ENCODE data around the gene CFB. TPM values are rescaled to one million over a fixed set of nuclear protein-coding genes. Genes with fewer than 3 reads are reported as not detected.

CFB gene
- total and polyA plus RNA-seq, 9 of the 15 experiments (the other 6 are each of a cell fraction or from before 2014, with no cell fraction given): 0.08 to 0.91 (median 0.22) TPM; not detected in 4

DNA sequence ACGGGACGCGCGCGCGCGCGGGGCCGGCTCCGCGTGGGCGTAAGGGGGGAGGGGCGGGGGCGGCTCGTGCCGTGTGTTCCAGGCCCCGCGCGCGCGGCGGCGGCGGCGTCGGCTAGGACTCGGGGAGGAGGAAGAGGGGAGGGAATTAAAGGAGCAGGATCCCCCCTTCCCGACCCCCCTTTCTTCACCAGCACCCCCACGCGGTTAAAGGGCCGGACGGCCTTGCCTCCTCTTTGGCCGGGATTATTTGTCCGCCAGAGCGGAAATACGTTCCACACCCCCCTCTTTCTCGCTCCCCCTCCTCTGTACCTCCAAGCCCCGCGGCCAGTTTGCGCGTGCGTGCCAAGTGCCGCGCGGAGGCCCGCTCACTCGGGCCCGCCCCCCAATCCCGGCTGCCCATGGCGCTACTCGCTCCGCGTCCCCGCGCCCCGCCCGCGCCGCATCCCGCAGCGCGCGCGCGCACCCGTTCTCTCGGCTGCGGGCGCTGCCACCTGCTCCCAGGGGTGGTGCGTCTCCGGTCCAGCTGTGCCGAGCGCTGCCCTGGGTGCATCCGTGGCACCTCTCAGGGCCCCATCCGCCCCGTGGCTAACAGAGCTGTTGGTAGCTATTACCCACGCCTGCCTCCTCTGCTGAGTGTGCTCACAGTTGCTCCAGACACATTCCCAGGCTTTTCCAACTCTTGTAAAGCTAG, 43.8 kb upstream of the CFB start, which contains the start of gene ZBTB12 (continued):
- TF ChIP-seq SIN3A (IDR thresholded peaks at IDR 0.05; ENCODE audit: borderline replicate concordance in 2 of 2, control insufficient read depth in 1 of 2, low read depth in 2 of 2, low read length in 2 of 2) (peak in 1 of 2 experiments; percentile 28; a peak in 1 of 4 replicates), CAMTA2 (CRISPR knock-in tag; conservative IDR thresholded peaks at IDR 0.05) (peak; percentile 91; the same call in 1 of the 2 replicates), POLR2H (tag; IDR thresholded peaks at IDR 0.05; ENCODE audit: low read depth) (peak; percentile 67), ELF1 (tag; IDR thresholded peaks at IDR 0.05) (no peak), PYGO2 (tag; IDR thresholded peaks at IDR 0.05) (no peak), ILF3 (IDR thresholded peaks at IDR 0.05; ENCODE audit: borderline replicate concordance) (0 out of 2 replicates have a peak, but pooled peaks have one; percentile 44), RFX1 (IDR thresholded peaks at IDR 0.05) (no peak), MTA3 (IDR thresholded peaks at IDR 0.05; ENCODE audit: borderline replicate concordance) (peak; percentile 88; the same call in 1 of the 2 replicates), ZNF282 (CRISPR knock-in tag; IDR thresholded peaks at IDR 0.05) (no peak), POLR2A (conservative IDR thresholded peaks at IDR 0.05) (peak; percentile 72), ZNF766 (CRISPR knock-in tag; conservative IDR thresholded peaks at IDR 0.05) (peak; percentile 90), GATAD2A (IDR thresholded peaks at IDR 0.05) (0 out of 2 replicates have a peak, but pooled peaks have one; percentile 23), HMGN3 (IDR thresholded peaks at IDR 0.05; ENCODE audit: borderline replicate concordance, extremely low read depth, insufficient read length, low read depth, low read length) (peak; percentile 99), HDGF (IDR thresholded peaks at IDR 0.05) (no peak), ATF1 (CRISPR knock-in tag; IDR thresholded peaks at IDR 0.05) (no peak), ATF1 (tag; IDR thresholded peaks at IDR 0.05) (peak; percentile 72)
- TF ChIP-seq, protein P1, sequence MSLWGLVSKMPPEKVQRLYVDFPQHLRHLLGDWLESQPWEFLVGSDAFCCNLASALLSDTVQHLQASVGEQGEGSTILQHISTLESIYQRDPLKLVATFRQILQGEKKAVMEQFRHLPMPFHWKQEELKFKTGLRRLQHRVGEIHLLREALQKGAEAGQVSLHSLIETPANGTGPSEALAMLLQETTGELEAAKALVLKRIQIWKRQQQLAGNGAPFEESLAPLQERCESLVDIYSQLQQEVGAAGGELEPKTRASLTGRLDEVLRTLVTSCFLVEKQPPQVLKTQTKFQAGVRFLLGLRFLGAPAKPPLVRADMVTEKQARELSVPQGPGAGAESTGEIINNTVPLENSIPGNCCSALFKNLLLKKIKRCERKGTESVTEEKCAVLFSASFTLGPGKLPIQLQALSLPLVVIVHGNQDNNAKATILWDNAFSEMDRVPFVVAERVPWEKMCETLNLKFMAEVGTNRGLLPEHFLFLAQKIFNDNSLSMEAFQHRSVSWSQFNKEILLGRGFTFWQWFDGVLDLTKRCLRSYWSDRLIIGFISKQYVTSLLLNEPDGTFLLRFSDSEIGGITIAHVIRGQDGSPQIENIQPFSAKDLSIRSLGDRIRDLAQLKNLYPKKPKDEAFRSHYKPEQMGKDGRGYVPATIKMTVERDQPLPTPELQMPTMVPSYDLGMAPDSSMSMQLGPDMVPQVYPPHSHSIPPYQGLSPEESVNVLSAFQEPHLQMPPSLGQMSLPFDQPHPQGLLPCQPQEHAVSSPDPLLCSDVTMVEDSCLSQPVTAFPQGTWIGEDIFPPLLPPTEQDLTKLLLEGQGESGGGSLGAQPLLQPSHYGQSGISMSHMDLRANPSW (CRISPR knock-in tag; IDR thresholded peaks at IDR 0.05): no peak
- TF ChIP-seq, protein P2, sequence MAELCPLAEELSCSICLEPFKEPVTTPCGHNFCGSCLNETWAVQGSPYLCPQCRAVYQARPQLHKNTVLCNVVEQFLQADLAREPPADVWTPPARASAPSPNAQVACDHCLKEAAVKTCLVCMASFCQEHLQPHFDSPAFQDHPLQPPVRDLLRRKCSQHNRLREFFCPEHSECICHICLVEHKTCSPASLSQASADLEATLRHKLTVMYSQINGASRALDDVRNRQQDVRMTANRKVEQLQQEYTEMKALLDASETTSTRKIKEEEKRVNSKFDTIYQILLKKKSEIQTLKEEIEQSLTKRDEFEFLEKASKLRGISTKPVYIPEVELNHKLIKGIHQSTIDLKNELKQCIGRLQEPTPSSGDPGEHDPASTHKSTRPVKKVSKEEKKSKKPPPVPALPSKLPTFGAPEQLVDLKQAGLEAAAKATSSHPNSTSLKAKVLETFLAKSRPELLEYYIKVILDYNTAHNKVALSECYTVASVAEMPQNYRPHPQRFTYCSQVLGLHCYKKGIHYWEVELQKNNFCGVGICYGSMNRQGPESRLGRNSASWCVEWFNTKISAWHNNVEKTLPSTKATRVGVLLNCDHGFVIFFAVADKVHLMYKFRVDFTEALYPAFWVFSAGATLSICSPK (IDR thresholded peaks at IDR 0.05; ENCODE audit: borderline replicate concordance): peak; percentile 99
- TF ChIP-seq, protein P3, sequence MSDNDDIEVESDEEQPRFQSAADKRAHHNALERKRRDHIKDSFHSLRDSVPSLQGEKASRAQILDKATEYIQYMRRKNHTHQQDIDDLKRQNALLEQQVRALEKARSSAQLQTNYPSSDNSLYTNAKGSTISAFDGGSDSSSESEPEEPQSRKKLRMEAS (CRISPR knock-in tag; IDR thresholded peaks at IDR 0.05): peak; percentile 47; the same call in 1 of the 2 replicates
- TF ChIP-seq, protein P4, sequence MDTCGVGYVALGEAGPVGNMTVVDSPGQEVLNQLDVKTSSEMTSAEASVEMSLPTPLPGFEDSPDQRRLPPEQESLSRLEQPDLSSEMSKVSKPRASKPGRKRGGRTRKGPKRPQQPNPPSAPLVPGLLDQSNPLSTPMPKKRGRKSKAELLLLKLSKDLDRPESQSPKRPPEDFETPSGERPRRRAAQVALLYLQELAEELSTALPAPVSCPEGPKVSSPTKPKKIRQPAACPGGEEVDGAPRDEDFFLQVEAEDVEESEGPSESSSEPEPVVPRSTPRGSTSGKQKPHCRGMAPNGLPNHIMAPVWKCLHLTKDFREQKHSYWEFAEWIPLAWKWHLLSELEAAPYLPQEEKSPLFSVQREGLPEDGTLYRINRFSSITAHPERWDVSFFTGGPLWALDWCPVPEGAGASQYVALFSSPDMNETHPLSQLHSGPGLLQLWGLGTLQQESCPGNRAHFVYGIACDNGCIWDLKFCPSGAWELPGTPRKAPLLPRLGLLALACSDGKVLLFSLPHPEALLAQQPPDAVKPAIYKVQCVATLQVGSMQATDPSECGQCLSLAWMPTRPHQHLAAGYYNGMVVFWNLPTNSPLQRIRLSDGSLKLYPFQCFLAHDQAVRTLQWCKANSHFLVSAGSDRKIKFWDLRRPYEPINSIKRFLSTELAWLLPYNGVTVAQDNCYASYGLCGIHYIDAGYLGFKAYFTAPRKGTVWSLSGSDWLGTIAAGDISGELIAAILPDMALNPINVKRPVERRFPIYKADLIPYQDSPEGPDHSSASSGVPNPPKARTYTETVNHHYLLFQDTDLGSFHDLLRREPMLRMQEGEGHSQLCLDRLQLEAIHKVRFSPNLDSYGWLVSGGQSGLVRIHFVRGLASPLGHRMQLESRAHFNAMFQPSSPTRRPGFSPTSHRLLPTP (IDR thresholded peaks at IDR 0.05; ENCODE audit: borderline replicate concordance, extremely low read depth, insufficient read length): no peak
- TF ChIP-seq, protein P5, sequence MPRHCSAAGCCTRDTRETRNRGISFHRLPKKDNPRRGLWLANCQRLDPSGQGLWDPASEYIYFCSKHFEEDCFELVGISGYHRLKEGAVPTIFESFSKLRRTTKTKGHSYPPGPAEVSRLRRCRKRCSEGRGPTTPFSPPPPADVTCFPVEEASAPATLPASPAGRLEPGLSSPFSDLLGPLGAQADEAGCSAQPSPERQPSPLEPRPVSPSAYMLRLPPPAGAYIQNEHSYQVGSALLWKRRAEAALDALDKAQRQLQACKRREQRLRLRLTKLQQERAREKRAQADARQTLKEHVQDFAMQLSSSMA (CRISPR knock-in tag; IDR thresholded peaks at IDR 0.05): no peak
